SK-N-SH (cell line): ENCODE results near the gene AEBP2. TPM values are rescaled to one million over a fixed set of nuclear protein-coding genes. Genes with fewer than 3 reads are reported as not detected.

Experiments
- CTCF ChIA-PET: fragments of 300-600, 350-600 bp; formaldehyde crosslinking; extraction: SDS; loops from one replicate; lab custom pipeline; 2021; lab: Yijun Ruan, JAX
- POLR2A ChIA-PET: fragments of 350-600 bp; sonication (Branson Sonifier 250); formaldehyde crosslinking; extraction: SDS; loops from one replicate; lab custom pipeline; 2020; ENCODE audit warnings: antibody characterized with exemption, inconsistent platforms; lab: Yijun Ruan, JAX
- DNase-seq: peaks from one replicate; pipeline ENCODE4 v3.0.0; 2012
- H2AFZ ChIP-seq: fragments of 200-600 bp; sonication (generic); 2 replicates; pipeline ENCODE4 v1.8.1; 2016; ENCODE audit warnings: antibody characterized with exemption, mild to moderate bottlenecking, low read depth
- H3F3A ChIP-seq: fragments of 200-600 bp; sonication (generic); replicated peaks from 2 replicates; pipeline ENCODE3; 2016; ENCODE audit warnings: antibody characterized with exemption, mild to moderate bottlenecking; ENCODE audit not compliant: insufficient read depth
- H3K27ac ChIP-seq, 2 experiments: fragments of 200-500 bp in 1 of 2; fragments of 200-600 bp in 1 of 2; sonication (Bioruptor generic) in 1 of 2; sonication (generic), shearing (Covaris generic) in 1 of 2; 2 replicates each; pipeline versions ENCODE4 v1.5.1 to v1.6.1; 2014 to 2016; ENCODE audit warnings: low read depth in 2 of 2, inconsistent platforms in 1 of 2, low read length in 1 of 2, mild to moderate bottlenecking in 1 of 2, mixed read lengths in 1 of 2
- H3K27me3 ChIP-seq: fragments of 200-600 bp; sonication (generic), shearing (Covaris generic); 2 replicates; pipeline ENCODE4 v1.6.1; 2016; ENCODE audit warnings: mixed run types; ENCODE audit not compliant: insufficient read depth
- H3K36me3 ChIP-seq, 2 experiments: fragments of 200-500 bp in 1 of 2; fragments of 200-600 bp in 1 of 2; sonication (Bioruptor generic) in 1 of 2; sonication (generic) in 1 of 2; replicated peaks in 1 of 2; 2 replicates each; pipeline versions ENCODE3 to v1.5.1; 2014 to 2016; ENCODE audit warnings: low read length in 1 of 2, mild to moderate bottlenecking in 1 of 2; ENCODE audit not compliant: insufficient read depth in 2 of 2, control insufficient read depth in 1 of 2
- H3K4me1 ChIP-seq, 2 experiments: fragments of 200-500 bp in 1 of 2; fragments of 200-600 bp in 1 of 2; sonication (Bioruptor generic) in 1 of 2; sonication (generic), shearing (Covaris generic) in 1 of 2; 2 replicates each; pipeline versions ENCODE4 v1.5.1 to v1.6.1; 2014 to 2016; ENCODE audit warnings: low read depth in 1 of 2, low read length in 1 of 2, mixed run types in 1 of 2; ENCODE audit not compliant: insufficient read depth in 2 of 2, control insufficient read depth in 1 of 2
- H3K4me2 ChIP-seq: fragments of 200-600 bp; sonication (generic), shearing (Covaris generic); 2 replicates; pipeline ENCODE4 v1.6.1; 2017; ENCODE audit warnings: mixed run types
- H3K4me3 ChIP-seq, 2 experiments: fragments of 200-500 bp in 1 of 2; fragments of 200-600 bp in 1 of 2; sonication (Bioruptor generic) in 1 of 2; sonication (generic), shearing (Covaris generic) in 1 of 2; 2 replicates each; pipeline versions ENCODE4 v1.5.1 to v1.8.1; 2014 to 2016; ENCODE audit warnings: low read depth in 2 of 2, inconsistent platforms in 1 of 2, low read length in 1 of 2, mild to moderate bottlenecking in 1 of 2, mixed read lengths in 1 of 2, moderate library complexity in 1 of 2
- H3K79me2 ChIP-seq: fragments of 200-600 bp; sonication (generic); 2 replicates; pipeline ENCODE4 v1.8.1; 2017; ENCODE audit warnings: mild to moderate bottlenecking; ENCODE audit not compliant: insufficient read depth
- H3K9ac ChIP-seq: fragments of 200-600 bp; sonication (generic); 2 replicates; pipeline ENCODE4 v1.6.1; 2017; ENCODE audit warnings: mixed run types
- H3K9me2 ChIP-seq: fragments of 200-600 bp; sonication (generic); 2 replicates; pipeline ENCODE4 v1.6.1; 2017; ENCODE audit warnings: mixed run types
- H3K9me3 ChIP-seq: fragments of 200-600 bp; sonication (generic); 2 replicates; pipeline ENCODE4 v1.6.1; 2017; ENCODE audit warnings: mixed run types, mild to moderate bottlenecking, moderate library complexity
- H4K20me1 ChIP-seq: fragments of 200-600 bp; sonication (generic); 2 replicates; pipeline ENCODE4 v1.6.1; 2017; ENCODE audit warnings: mild to moderate bottlenecking, mixed run types; ENCODE audit not compliant: insufficient read depth
- CHD2 ChIP-seq: fragments of 150-350 bp; IDR thresholded peaks from 2 replicates; pipeline ENCODE4 v1.6.1; 2018; ENCODE audit warnings: low read length; ENCODE audit not compliant: partially characterized antibody
- ELF1 ChIP-seq: IDR thresholded peaks from 2 replicates; pipeline ENCODE4 v1.4.0; 2012
- EP300 ChIP-seq, 2 experiments: IDR thresholded peaks; 2 replicates each; pipeline versions ENCODE4 v1.4.0 to v1.6.1; 2012; ENCODE audit warnings: borderline replicate concordance in 1 of 2, low read depth in 1 of 2, low read length in 1 of 2
- EZH2phosphoT487 ChIP-seq: fragments of 200-600 bp; sonication (generic); IDR thresholded peaks from 2 replicates; pipeline ENCODE4 v1.6.1; 2017; ENCODE audit warnings: low read depth, mixed run types, mild to moderate bottlenecking, antibody characterized with exemption, moderate library complexity, borderline replicate concordance
- FOSL2 ChIP-seq: IDR thresholded peaks from 2 replicates; pipeline ENCODE4 v1.4.0; 2012; ENCODE audit warnings: low read depth, mild to moderate bottlenecking, moderate library complexity, borderline replicate concordance
- FOXJ3 ChIP-seq: sonication (generic); formaldehyde crosslinking; IDR thresholded peaks from 2 replicates; pipeline ENCODE4 v1.5.1; 2020; ENCODE audit warnings: mild to moderate bottlenecking, missing genetic modification reagents
- FOXM1 ChIP-seq: IDR thresholded peaks from 2 replicates; pipeline ENCODE4 v1.4.0; 2012; ENCODE audit warnings: low read depth, mild to moderate bottlenecking
- GABPA ChIP-seq: IDR thresholded peaks from 2 replicates; pipeline ENCODE4 v1.4.0; 2012; ENCODE audit warnings: low read depth, mild to moderate bottlenecking
- GATA2 ChIP-seq: sonication (generic); formaldehyde crosslinking; IDR thresholded peaks from 2 replicates; pipeline ENCODE4 v1.5.0; 2020; ENCODE audit warnings: mild to moderate bottlenecking, missing genetic modification reagents
- JUND ChIP-seq: IDR thresholded peaks from 2 replicates; pipeline ENCODE4 v1.4.0; 2012
- MEF2A ChIP-seq: IDR thresholded peaks from 2 replicates; pipeline ENCODE4 v1.4.0; 2012; ENCODE audit warnings: low read depth, borderline replicate concordance
- MXI1 ChIP-seq: IDR thresholded peaks from 2 replicates; pipeline ENCODE4 v1.6.1; 2012; ENCODE audit warnings: mild to moderate bottlenecking, low read depth, low read length, improper control_type of control experiment
- NFIC ChIP-seq: IDR thresholded peaks from 2 replicates; pipeline ENCODE4 v1.4.0; 2012; ENCODE audit warnings: borderline replicate concordance
- NRF1 ChIP-seq: IDR thresholded peaks from 2 replicates; pipeline ENCODE4 v1.6.1; 2012; ENCODE audit warnings: low read depth, mild to moderate bottlenecking, low read length
- POLR2AphosphoS5 ChIP-seq: IDR thresholded peaks from 2 replicates; pipeline ENCODE4 v1.6.1; 2012; ENCODE audit warnings: low read depth, low read length
- RAD21 ChIP-seq: IDR thresholded peaks from 2 replicates; pipeline ENCODE4 v1.6.1; 2012; ENCODE audit warnings: mild to moderate bottlenecking, low read length
- RCOR1 ChIP-seq: fragments of 150-350 bp; IDR thresholded peaks from 2 replicates; pipeline ENCODE4 v1.6.1; 2017; ENCODE audit warnings: antibody characterized with exemption, low read length
- RFX5 ChIP-seq: IDR thresholded peaks from 2 replicates; pipeline ENCODE4 v1.6.1; 2012; ENCODE audit warnings: mild to moderate bottlenecking, improper control_type of control experiment, low read length
- SMC3 ChIP-seq: IDR thresholded peaks from 2 replicates; pipeline ENCODE4 v1.6.1; 2012; ENCODE audit warnings: low read depth, low read length, improper control_type of control experiment
- TAF1 ChIP-seq: IDR thresholded peaks from 2 replicates; pipeline ENCODE4 v1.6.1; 2012; ENCODE audit warnings: low read depth, mild to moderate bottlenecking, low read length, moderate library complexity, borderline replicate concordance
- TCF12 ChIP-seq: IDR thresholded peaks from 2 replicates; pipeline ENCODE4 v1.4.0; 2012
- TEAD4 ChIP-seq: IDR thresholded peaks from 2 replicates; pipeline ENCODE4 v1.4.0; 2012; ENCODE audit warnings: mild to moderate bottlenecking, borderline replicate concordance; ENCODE audit not compliant: insufficient read depth
- USF1 ChIP-seq: IDR thresholded peaks from 2 replicates; pipeline ENCODE4 v1.4.0; 2012; ENCODE audit warnings: low read depth, borderline replicate concordance
- USF2 ChIP-seq: fragments of 150-350 bp; IDR thresholded peaks from 2 replicates; pipeline ENCODE4 v1.6.1; 2017; ENCODE audit warnings: antibody characterized with exemption, low read length, low read depth, borderline replicate concordance
- YY1 ChIP-seq: IDR thresholded peaks from 2 replicates; pipeline ENCODE4 v1.4.0; 2012; ENCODE audit warnings: low read depth, mild to moderate bottlenecking
- WGBS: methylation state at CpG from one replicate; pipeline ENCODE4 v1.1.6; 2017; ENCODE audit warnings: low lambda C conversion rate; 5-methylcytosine and 5-hydroxymethylcytosine counted together
- polyA plus RNA-seq, 3 experiments: library from polyadenylated mRNA; depleted of rRNA; stranded (reverse); fragments of >200 nt; gene quantifications; 2 replicates each; pipeline ENCODE4 v1.2.3, GENCODE V29; 2012

Gene AEBP2
- polyA plus RNA-seq, 1 of the 3 experiments (the other 2 are of a cell fraction): 10.4 TPM

- Histone ChIP-seq H3F3A (peaks cover 30% of the 10 kb centered on the region), H3K4me2 (no peak overlapping the region), H3K4me1 (peaks cover 13 to 14% of the 10 kb centered on the region in 2 experiments; a peak in 3 of 4 replicates), H3K9ac (no peak overlapping the region), H3K9me2 (no peaks in the 10 kb centered on the region), H3K9me3 (no peaks in the 10 kb centered on the region), H3K4me3 (no peak overlapping the region), H3K79me2 (no peaks in the 10 kb centered on the region), H4K20me1 (no peaks in the 10 kb centered on the region), H3K27me3 (no peaks in the 10 kb centered on the region), H3K27ac (peak overlapping the region; percentile 82 to 92; a peak in 3 of 4 replicates), H3K36me3 (peaks cover 0 to 16% of the 10 kb centered on the region in 2 experiments), H2AFZ (no peak overlapping the region)
- no peak for DNase-seq
- WGBS: 100% methylated on average over 2 of the region's 2 CpGs
- ChIA-PET POLR2A (no interaction called here), CTCF (interaction anchor here (1.1 to 1.6 kb wide), 2 partner anchors 14 to 115 kb away, joined by 3 read pairs; no protein-coding TSS in a partner anchor)
- TF ChIP-seq TAF1: no peak
Measured at GRCh38 chr12:19528750-19529149, 89.5 kb downstream of the AEBP2 start.

- H3K27ac ChIP-seq: peak overlapping the region; percentile 82 to 92
- peaks cover 0 to 9% of the 10 kb centered on the region in 2 experiments for H3K36me3 ChIP-seq
- no peaks in the 10 kb centered on the region for H3K9me2 ChIP-seq
- peaks cover 22% of the 10 kb centered on the region for H3F3A ChIP-seq
- peak overlapping the region; percentile 27; the same call in 1 of the 2 replicates for H2AFZ ChIP-seq
- WGBS: 19% methylated on average over 6 of the region's 6 CpGs
- H3K9ac ChIP-seq: no peak overlapping the region
- CTCF ChIA-PET: interaction anchor here (0.7 to 1.9 kb wide), 3 partner anchors 12 to 113 kb away, joined by 3 to 5 read pairs (median 3); no protein-coding TSS in a partner anchor
- H3K4me2 ChIP-seq: peak overlapping the region; percentile 35
- H3K4me1 ChIP-seq: peaks cover 13 to 14% of the 10 kb centered on the region in 2 experiments; a peak in 3 of 4 replicates
- no peaks in the 10 kb centered on the region for H3K27me3 ChIP-seq
- POLR2A ChIA-PET: no interaction called here
- no peaks in the 10 kb centered on the region for H3K9me3 ChIP-seq
- no peak overlapping the region for H3K4me3 ChIP-seq
- H3K79me2 ChIP-seq: no peaks in the 10 kb centered on the region
- H4K20me1 ChIP-seq: no peaks in the 10 kb centered on the region
- peak; percentile 62 for DNase-seq
- TF ChIP-seq USF1: no peak
- no peak for TF ChIP-seq EZH2phosphoT487
- TF ChIP-seq POLR2AphosphoS5: peak; percentile 23; the same call in 1 of the 2 replicates
- peak; percentile 31; the same call in 1 of the 2 replicates for TF ChIP-seq RCOR1
- no peak for TF ChIP-seq SMC3
- TF ChIP-seq RAD21: no peak; the same call in 1 of the 2 replicates
- TF ChIP-seq TEAD4: peak; percentile 62
- peak; percentile 29; the same call in 1 of the 2 replicates for TF ChIP-seq MXI1
- no peak for TF ChIP-seq ELF1
- TF ChIP-seq CHD2: peak; percentile 32
- no peak for TF ChIP-seq NRF1
- no peak for TF ChIP-seq RFX5
- peak; percentile 36 to 80; a peak in 3 of 4 replicates for TF ChIP-seq EP300 (IDR thresholded peaks at IDR 0.05; ENCODE audit: borderline replicate concordance in 1 of 2, low read depth in 1 of 2, low read length in 1 of 2)
- peak; percentile 64; the same call in 1 of the 2 replicates for TF ChIP-seq FOSL2
- TF ChIP-seq GABPA: peak; percentile 40
- TF ChIP-seq YY1: no peak
- TF ChIP-seq FOXM1: no peak
- no peak for TF ChIP-seq MEF2A
- TF ChIP-seq TCF12: peak; percentile 67
- peak; percentile 84 for TF ChIP-seq JUND
- no peak for TF ChIP-seq USF2
- peak; percentile 88 for TF ChIP-seq GATA2 (CRISPR knock-in tag)
- no peak for TF ChIP-seq FOXJ3 (CRISPR knock-in tag)
- peak; percentile 30; the same call in 1 of the 2 replicates for TF ChIP-seq NFIC
Measured at GRCh38 chr12:19529951-19530636, 90.8 kb downstream of the AEBP2 start.
